CD4-positive, alpha-beta T cell treated with Interleukin-6 at 100 ng/mL for 8 hours (primary cell): ENCODE results near the gene HOXB6.

Experiments
- DNase-seq: peaks from one replicate; pipeline ENCODE4 v3.0.0-alpha.2; 2020; ENCODE audit warnings: mixed read lengths, low spot score

Gene HOXB6

DNA sequence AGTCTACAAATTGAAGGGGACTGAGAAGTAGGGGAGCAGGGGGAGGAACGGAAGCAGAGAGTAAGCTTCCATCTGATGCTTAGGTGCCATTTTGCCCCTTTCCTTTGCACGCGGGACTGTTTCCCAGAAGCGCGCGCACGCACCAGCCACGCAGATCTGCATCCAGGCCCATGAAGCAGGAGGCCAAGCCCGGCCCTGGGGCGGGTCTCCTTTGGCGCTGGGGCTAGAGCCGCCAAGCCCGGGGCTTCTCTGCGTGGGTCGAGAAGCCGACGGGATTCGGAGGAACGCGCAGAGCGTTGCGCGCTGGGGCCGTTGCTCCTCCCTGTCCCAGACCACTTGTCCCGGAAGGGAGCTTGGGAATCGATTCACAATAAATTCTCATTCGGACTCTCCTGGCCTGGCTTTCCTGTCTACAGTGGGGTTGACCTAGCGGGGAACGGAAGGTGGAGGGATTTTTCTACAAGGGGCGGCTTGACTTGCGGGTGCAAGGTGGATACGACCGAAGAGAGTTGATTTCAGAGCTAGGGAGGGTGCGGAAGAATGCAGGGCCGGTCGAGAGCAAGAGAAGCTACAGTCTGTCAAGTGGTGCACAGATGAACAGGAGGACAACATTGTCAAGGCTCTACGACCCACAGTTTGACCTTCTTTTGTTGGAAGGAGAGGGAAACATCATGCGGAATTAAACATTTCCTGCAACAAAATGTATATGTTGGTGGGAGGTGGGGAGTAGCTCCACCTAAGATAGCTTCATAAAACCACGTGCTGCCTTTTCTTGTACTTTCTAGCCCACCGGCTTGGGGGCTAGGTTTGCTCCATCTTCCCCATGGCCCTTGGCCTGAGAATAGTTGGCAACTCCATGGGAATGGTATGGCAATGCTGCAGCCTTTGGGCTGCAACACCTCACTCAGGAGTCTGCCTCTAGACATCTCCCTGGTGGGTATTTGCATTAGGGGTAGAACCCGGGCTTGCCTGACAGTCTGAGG lies 16.9 kb upstream of the HOXB6 start:
- no peak for DNase-seq

DNA sequence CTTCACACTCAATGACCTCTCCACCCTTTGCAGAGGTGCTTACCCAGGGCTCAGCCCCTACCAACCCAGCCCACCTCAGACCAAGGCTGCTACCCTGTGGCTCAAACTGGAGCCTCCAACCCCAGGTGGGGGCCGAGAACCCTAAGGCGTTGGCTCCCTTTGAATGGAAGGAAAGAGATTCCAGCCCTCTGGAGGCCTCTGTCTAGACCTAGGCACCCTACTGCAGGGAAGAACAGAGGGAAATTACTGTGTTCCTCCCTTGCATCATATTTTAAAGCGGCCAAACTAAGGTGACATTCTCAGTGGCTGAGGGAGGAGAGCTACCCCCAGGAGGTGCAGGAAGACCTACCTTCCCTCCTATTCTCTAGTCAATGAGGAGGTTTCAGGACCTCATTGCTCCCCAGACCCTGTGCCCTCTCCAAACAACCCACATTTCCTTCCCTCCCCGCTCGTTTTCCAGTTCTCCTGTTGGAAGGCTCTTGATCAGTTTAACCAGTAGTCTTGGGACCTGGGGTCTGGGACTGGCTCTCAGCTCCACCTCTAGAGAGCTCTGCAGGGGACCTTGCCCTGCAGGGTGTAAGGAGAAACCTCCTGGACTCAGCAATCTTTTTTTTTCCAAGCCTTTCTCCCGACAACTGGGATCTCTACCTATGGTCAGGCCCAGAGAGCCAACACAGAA lies 15.8 kb upstream of the HOXB6 start:
- DNase-seq, result no peak

GRCh38 chr17:48619826-48620449 lies 15.2 kb upstream of the HOXB6 start:
- DNase-seq, result no peak

DNA sequence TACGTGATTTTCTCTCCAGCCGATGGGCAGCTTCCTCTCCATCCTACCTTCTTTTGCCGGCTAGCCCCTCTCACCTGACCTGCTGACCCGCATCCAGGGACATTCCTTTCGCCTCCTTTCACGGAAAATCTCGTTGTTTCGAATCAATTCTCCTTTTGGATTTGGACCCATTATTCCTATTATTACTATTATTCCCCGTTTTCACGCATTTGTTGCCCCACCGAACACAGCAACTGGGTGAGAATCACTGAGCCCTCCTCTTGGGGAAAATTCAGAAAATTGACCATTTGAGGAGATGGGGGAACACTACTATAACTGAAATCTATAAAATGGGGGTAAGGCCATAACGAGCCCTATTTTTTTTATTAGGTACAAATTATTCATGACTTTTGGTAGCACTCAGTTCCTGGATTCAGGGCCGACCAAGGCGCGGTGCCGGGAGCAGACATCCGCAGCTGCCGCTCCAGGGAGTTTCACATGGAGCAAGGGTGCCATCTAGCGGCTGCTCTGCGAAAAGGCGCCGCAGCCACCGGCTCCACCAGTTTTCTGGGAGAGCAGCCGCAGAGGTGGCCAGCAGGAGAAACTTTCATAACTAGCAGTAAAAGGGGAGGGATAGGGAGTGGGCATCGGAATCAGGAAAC lies 13.6 kb upstream of the HOXB6 start:
- DNase-seq, result peak; percentile 78

- DNase-seq, result no peak
Measured at GRCh38 chr17:48617471-48618255, 12.9 kb upstream of the HOXB6 start.

- no peak for DNase-seq
Measured at GRCh38 chr17:48616717-48617470, 12.1 kb upstream of the HOXB6 start.

DNA sequence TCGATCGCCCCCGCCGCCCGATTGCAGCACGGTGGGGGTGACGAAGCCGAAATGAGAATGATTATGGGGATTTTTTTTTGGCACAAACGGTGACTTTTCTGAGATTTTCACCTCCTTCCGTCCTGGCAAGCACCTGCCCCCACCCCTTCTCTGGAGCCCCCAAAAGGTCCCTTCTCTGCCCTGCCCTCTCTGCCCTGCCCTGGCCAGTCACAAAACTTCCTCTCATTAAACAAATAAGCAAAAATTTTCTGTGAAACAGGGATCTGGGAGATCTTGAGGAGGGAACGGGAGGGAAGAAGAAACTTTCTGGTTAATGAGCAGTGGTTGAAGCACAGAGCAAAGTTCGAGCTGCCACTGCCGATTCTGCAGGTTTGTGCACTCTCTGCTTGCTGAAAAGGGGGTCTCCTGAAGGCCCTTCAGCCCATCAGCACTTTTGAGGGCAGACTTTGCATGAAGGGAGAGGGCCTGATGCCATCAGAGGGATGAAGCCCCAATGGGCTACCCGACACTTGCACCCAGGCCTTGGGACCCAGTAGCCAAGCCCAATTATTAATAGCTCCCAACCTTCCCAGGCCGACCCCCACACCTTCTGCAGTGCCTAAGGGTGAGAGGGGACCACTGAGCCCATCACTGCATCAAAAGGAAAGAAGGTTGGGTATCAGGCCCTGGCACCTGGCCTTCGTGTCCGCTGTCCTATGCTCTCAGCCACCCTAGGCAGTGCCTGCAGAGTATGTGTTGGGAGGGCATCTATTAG lies 11.4 kb upstream of the HOXB6 start:
- no peak for DNase-seq

DNA sequence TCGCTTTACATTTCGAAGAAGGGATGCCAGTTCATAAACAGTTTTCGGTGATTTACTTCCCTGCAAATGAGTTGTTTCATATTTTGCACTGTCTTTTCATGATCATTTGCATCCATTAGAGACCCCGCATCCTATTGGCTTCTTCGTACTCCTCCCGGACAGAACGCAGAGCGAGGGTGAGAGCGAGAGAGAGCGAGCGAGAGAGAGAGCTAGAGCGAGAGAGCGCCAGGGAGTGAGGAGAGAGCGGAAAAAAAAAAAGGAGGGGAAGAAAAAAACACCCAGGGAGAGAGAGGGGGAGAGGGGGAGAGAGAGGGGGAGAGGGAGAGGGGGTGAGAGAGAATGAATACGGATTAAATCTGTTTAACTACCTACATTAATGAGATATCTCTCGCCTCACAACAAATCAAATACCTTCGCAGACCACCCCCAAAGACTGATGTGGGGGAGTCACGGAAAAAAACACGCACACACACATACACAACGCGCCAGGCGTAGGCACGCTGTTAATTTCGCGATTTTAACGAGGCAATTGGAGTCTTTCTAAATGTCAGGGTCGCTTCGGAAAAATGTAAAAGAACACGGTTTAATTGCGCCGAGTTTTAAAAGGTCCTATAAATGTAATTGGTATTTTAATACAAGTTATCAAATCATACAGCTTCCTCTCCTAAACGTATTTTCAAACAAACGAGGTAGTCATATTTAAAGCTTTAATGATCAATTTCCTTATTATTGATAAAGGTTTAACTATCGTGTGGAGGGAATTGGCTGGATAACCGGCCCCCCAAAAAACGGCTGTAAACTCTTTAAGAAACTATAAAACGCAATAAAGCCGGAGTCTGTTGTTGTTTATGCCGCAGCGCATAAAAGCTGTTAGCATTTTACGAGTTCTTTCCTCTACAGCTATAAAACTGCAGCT lies 10.5 kb upstream of the HOXB6 start, which contains the start of gene HOXB8:
Gene HOXB8 (minus strand): TSS at position 246 of the 916 bp plus-strand sequence. CDS start 588 bp downstream, outside the sequence.
- DNase-seq, result no peak

DNA sequence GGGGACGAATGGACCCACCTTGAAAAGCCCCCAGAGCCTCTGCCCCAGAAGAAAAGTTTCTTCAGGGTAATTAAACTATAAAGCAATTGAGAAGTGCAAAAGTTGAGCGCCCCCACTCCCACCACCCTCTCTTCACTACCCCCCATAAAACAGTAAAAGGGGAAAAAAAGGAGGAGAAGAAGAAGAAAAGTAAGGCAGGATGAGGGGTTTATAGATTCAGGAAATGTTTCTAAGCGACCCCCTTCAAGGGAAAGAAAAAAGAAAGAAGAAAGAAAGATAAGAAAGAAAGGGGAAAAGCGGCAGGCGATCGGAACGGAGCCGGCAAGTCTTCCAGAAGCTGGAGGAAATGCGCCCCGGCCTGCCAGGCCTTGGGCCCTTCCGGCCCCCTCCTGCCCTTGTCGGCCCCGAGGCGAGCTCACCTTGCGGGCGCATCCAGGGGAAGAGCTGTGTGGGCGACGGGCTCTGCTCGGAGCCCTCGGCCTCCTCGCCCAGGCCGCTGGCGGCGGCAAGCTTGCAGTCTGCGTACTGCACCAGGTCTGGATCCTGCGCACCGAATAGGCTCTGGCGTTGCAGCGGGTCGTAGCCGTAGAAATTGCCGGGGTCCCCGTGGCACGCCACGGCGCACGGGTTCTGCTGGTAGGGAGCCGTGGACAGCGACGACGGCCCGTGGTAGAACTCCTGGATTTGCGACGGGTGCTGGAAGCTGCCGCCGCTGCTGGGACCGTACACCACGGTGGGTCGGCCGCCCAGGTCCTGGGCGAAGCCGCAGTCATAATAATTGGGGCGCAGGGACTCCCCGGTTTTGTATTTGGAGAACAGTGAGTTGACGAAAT lies 9.3 kb upstream of the HOXB6 start:
- no peak for DNase-seq

- DNase-seq, result peak; percentile 38
Measured at GRCh38 chr17:48612854-48613691, 8.3 kb upstream of the HOXB6 start.

- no peak for DNase-seq
Measured at GRCh38 chr17:48612456-48612853, 7.7 kb upstream of the HOXB6 start.

DNA sequence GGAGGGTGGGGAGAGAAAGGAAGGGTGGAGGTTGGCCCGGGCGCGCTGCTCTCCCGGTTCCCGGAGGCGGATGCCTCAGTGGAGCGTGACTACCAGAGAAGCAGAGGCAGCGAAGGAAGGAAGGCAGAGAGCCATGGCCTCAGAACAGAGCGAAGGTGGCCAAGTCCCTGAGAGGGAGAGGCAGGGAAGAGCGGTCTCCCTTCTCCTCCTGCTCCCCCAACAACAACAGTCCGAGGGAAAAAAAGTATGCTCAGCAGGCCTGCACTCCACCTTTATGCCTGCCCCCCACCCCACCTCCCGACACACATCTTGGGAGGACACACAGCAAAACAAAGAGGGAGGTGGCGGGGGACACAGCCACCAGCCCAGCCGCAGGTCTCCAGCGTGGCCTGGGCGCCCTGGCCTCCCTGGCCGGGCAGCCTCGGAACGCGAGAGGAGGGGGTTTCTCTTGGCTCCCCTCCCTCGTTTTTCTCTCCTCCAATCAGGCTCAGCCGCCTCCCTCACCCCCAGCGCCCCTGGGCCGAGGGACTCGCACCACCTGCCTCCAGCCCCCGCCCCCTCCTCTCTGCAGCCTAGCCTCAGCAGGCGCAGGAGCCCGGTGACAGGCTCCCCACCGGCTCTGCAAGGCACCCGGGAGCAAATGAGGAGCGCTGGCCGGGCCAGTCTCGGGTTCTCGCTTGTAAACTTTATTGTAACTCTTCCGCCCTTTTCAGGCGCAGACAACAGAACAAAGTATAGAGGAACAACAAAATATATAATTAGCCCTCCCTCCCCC lies 7.1 kb upstream of the HOXB6 start:
- DNase-seq, result no peak

- no peak for DNase-seq
Measured at GRCh38 chr17:48611213-48611612, 6.4 kb upstream of the HOXB6 start.

DNA sequence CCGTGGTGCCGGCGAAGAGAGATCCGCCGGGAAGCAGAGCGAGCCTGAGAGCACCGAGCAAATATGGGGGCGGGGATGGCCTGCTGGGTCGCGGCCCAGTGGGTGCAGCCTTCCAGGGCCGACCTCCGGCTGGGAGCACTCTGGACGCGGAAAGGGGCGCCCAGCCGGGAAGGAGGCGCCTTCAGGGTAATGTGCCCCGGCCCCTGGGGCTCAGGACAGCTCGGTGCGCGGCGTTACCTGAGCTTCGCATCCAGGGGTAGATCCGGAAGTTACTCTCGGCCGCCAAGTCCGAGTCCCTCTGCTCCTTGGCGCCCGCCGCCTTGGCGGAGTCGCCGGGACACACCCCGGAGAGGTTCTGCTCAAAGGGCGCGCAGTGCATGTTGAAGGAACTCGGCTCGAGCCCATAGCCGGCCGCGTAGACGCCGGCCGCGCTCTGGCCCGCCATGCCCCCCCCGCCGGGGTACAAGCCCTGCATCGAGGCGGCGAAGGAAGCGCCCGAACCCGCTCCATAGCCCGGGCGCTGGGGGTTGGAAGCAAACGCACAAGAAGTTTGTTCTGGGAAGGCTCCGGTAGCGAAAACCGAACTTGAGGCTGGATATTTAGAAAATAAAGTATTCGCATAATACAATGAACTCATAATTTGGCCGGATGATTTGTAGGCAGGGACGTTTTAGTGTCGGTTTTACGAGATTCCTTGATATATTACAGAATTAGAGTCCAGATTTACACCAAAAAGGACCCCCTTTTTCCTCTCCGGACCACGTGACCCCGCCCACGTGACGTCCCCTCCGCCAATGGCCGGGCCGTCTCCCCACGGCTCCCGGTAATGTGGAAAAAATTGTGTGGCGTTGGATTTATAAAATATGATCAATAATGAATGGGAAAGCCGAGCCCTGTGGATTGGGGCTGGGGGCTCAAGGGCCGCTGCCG lies 5.8 kb upstream of the HOXB6 start, which contains the start of gene HOXB7:
Gene HOXB7 (minus strand): TSS at position 736 of the 930 bp plus-strand sequence. CDS start 99 bp downstream, at position 637.
- peak; percentile 32 for DNase-seq
